Stimulated activated CD4-positive, alpha-beta T cell treated with anti-CD3 and anti-CD28 coated beads, Interleukin-1b, Interleukin-23, amount 100 ng/mL, for 4 hours (primary cell): ENCODE results near the gene SLA2.
"Not testable (repeated sequence)": the region's sequence is repeated elsewhere in the genome, so short reads cannot be mapped to it uniquely, and the experiment has no call there.

Experiments used
- DNase-seq, 2 donors: peaks; one replicate each; pipeline ENCODE4 v3.0.0-alpha.2; 2020; ENCODE audit warnings: low read depth in 2 of 2

The SLA2 gene

GRCh38 chr20:36645998-36646397 lies at the start of gene SLA2:
Gene SLA2 (minus strand): TSS chr20:36646196. CDS start chr20:36641335, 4,861 bp downstream.
- peak; percentile 41 to 44 for DNase-seq

- not testable (repeated sequence) for DNase-seq
These were observed 49.5 kb upstream of the SLA2 start for GRCh38 chr20:36695467-36695866.

- no peak for DNase-seq
These were observed 42.6 kb upstream of the SLA2 start for GRCh38 chr20:36688630-36689029.

GRCh38 chr20:36687850-36688249 lies 41.9 kb upstream of the SLA2 start:
- DNase-seq, result no peak

- no peak for DNase-seq
These were observed 40.9 kb upstream of the SLA2 start for GRCh38 chr20:36686944-36687343.

- no peak for DNase-seq
These were observed 40.5 kb upstream of the SLA2 start for GRCh38 chr20:36686504-36686903.

GRCh38 chr20:36684747-36685146 lies 38.8 kb upstream of the SLA2 start:
- no peak for DNase-seq

GRCh38 chr20:36682311-36682710 lies 36.3 kb upstream of the SLA2 start:
- no peak for DNase-seq

- DNase-seq, result no peak
These were observed 31.4 kb upstream of the SLA2 start for GRCh38 chr20:36677422-36677771.

GRCh38 chr20:36676701-36677421 lies 30.9 kb upstream of the SLA2 start:
- no peak for DNase-seq

GRCh38 chr20:36675545-36675944 lies 29.5 kb upstream of the SLA2 start:
- not testable (repeated sequence) for DNase-seq

GRCh38 chr20:36672991-36673390 lies 27.0 kb upstream of the SLA2 start:
- DNase-seq, result no peak

GRCh38 chr20:36670665-36671357 lies 24.8 kb upstream of the SLA2 start:
- no peak for DNase-seq

- DNase-seq, result no peak
These were observed 20.3 kb upstream of the SLA2 start for GRCh38 chr20:36666181-36666740.

GRCh38 chr20:36663031-36663430 lies 17.0 kb upstream of the SLA2 start:
- no peak for DNase-seq

GRCh38 chr20:36658300-36658699 lies 12.3 kb upstream of the SLA2 start:
- DNase-seq, result no peak

- DNase-seq, result no peak
These were observed 10.7 kb upstream of the SLA2 start for GRCh38 chr20:36656733-36657132.

GRCh38 chr20:36655004-36655403 lies 9.0 kb upstream of the SLA2 start:
- DNase-seq, result no peak

- DNase-seq, result no peak
These were observed 8.5 kb upstream of the SLA2 start for GRCh38 chr20:36654506-36654905.

- no peak for DNase-seq
These were observed 7.5 kb upstream of the SLA2 start for GRCh38 chr20:36653456-36653855.

- DNase-seq, result no peak
These were observed 1.5 kb upstream of the SLA2 start for GRCh38 chr20:36647196-36648121.

GRCh38 chr20:36646678-36647077 lies 682 bp upstream of the SLA2 start:
- DNase-seq, result no peak
